HG03064 (cell line): Measurements from ENCODE around the gene CELF4.

Experiments used
- ATAC-seq: cut with Tn5 transposase; IDR thresholded peaks from one replicate; pipeline ENCODE4 v1.9.1; 2021; ENCODE audit warnings: low read depth; ENCODE audit not compliant: unreplicated experiment

CELF4 gene

GRCh38 chr18:37422596-37422995 is 143.0 kb downstream of the CELF4 start:
- ATAC-seq: no peak

GRCh38 chr18:37422116-37422515 is 143.5 kb downstream of the CELF4 start:
- ATAC-seq: no peak

GRCh38 chr18:37421341-37422077 is 144.1 kb downstream of the CELF4 start:
- ATAC-seq: no peak

- ATAC-seq: no peak
Measured at GRCh38 chr18:37420315-37420880, 145.2 kb downstream of the CELF4 start.

- ATAC-seq: no peak
Measured at GRCh38 chr18:37419866-37420265, 145.7 kb downstream of the CELF4 start.

GRCh38 chr18:37419315-37419714 is 146.3 kb downstream of the CELF4 start:
- ATAC-seq: no peak

- ATAC-seq: no peak
Measured at GRCh38 chr18:37414816-37415215, 150.8 kb downstream of the CELF4 start.

GRCh38 chr18:37412829-37413228 is 152.8 kb downstream of the CELF4 start:
- no peak for ATAC-seq

GRCh38 chr18:37412333-37412732 is 153.3 kb downstream of the CELF4 start:
- ATAC-seq: no peak

GRCh38 chr18:37409878-37410277 is 155.7 kb downstream of the CELF4 start:
- ATAC-seq: no peak

GRCh38 chr18:37408676-37409265 is 156.8 kb downstream of the CELF4 start:
- ATAC-seq: no peak

- no peak for ATAC-seq
Measured at GRCh38 chr18:37407571-37407970, 158.0 kb downstream of the CELF4 start.

- ATAC-seq: no peak
Measured at GRCh38 chr18:37405772-37406171, 159.8 kb downstream of the CELF4 start.

- ATAC-seq: no peak
Measured at GRCh38 chr18:37405229-37405628, 160.4 kb downstream of the CELF4 start.

- ATAC-seq: no peak
Measured at GRCh38 chr18:37403788-37404187, 161.8 kb downstream of the CELF4 start.

GRCh38 chr18:37403100-37403781 is 162.4 kb downstream of the CELF4 start:
- no peak for ATAC-seq

- ATAC-seq: no peak
Measured at GRCh38 chr18:37402735-37403099, 162.9 kb downstream of the CELF4 start.

GRCh38 chr18:37400802-37401201 is 164.8 kb downstream of the CELF4 start:
- ATAC-seq: no peak

GRCh38 chr18:37398248-37398920 is 167.2 kb downstream of the CELF4 start:
- no peak for ATAC-seq

- no peak for ATAC-seq
Measured at GRCh38 chr18:37397814-37398213, 167.8 kb downstream of the CELF4 start.
